Measurements from ENCODE around the gene IRF4. TPM values are rescaled to one million over a fixed set of nuclear protein-coding genes. Genes with fewer than 3 reads are reported as not detected.

The IRF4 gene
- total RNA-seq, 1 donor from 2014 or later: 0.30 TPM

DNA sequence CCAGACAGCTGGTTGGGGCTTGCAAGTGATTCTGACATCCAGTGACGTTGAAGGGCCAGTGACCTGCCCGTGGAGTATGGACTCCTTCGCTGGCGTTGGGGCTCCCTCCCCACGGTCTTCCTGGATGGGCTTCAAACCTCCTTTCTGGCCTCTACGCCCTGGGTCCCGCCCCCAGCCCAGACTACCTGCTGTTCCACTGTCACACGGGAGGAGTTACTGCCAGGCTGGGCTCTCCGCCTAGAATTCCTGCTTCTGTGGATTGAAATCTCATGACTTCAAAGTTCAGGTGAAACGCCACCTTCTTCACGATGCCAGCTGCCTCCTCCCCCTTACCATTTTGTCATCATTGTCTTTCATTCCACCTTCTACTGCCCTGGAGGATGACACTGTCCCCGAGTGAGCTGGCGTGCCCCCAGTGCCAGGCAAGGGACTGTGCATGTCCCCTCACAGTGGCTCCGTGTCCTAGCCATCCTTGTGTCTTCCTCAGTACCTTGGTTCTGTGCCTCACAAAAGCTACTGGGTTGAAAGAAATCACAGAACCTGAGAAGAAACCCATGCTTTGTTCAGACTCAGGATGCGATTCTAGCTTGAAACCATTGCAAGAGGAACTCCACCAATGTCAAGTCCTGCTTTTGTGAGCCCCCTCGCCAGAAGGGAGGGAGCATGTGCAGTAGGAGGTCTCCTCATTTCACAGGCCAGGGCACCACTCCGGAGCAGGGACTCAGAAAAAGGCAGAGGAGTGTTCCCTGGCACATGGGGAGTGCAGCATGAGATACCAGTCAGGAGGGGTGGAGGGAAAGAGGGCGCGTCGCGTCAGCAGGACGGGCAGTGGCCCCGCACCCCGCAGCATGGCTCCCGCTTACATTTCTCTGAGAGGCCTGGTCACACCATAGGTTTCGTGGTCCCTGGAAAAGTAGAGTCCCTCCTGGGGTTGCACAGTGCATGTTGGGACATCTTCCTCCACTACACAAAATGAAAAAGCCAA lies 11.0 kb upstream of the IRF4 start:
- H3K4me3 Mint-ChIP-seq: no peak overlapping the region
- DNase-seq (ENCODE audit: low read depth, low spot score): no peak
- TF ChIP-seq, protein P1, sequence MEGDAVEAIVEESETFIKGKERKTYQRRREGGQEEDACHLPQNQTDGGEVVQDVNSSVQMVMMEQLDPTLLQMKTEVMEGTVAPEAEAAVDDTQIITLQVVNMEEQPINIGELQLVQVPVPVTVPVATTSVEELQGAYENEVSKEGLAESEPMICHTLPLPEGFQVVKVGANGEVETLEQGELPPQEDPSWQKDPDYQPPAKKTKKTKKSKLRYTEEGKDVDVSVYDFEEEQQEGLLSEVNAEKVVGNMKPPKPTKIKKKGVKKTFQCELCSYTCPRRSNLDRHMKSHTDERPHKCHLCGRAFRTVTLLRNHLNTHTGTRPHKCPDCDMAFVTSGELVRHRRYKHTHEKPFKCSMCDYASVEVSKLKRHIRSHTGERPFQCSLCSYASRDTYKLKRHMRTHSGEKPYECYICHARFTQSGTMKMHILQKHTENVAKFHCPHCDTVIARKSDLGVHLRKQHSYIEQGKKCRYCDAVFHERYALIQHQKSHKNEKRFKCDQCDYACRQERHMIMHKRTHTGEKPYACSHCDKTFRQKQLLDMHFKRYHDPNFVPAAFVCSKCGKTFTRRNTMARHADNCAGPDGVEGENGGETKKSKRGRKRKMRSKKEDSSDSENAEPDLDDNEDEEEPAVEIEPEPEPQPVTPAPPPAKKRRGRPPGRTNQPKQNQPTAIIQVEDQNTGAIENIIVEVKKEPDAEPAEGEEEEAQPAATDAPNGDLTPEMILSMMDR (conservative IDR thresholded peaks at IDR 0.05): no peak
- H3K4me1 Mint-ChIP-seq: no peaks in the 10 kb centered on the region
- no peak overlapping the region for H3K27ac Mint-ChIP-seq (ENCODE audit: unreplicated experiment)
- H3K36me3 Mint-ChIP-seq (ENCODE audit: low read depth): peaks cover 6% of the 10 kb centered on the region
- peaks cover 33% of the 10 kb centered on the region for H3K27me3 Mint-ChIP-seq (ENCODE audit: low read depth)
- peaks cover 5% of the 10 kb centered on the region for H3K9me3 Mint-ChIP-seq

DNA sequence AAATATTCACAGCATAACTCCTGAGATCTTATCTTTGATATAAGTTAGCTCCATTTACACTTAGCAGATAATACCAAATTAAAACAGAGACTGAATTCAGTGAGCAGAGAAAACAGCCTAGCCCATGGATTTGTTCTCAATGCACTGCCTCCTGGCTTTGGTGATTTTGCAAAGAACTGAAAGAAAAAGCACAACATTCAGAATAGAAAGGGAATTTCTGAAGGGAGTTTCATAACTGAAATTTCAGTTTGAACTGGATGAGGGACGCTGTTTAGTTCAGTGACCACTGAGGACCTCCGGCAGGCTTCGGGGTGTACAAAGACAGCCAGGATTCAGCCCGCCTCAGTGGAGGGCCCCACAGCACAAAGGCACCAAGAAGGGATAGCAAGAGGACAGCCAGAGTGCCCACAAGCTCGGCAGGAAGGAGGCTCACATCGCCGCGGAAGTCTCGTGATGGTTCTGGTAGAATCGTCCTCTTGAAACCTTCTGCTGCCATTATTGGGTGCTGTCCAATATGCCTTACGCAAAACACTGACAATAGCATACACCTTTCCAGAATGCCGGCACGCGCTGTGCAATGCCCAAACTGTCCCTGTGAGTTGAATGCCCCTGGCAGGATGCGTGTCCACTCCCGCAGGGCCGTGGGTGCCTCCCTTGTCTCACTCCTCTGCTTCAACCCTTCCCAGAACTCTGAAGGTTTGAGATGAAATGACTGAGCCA lies 9.7 kb upstream of the IRF4 start:
- no peak overlapping the region for H3K27ac Mint-ChIP-seq (ENCODE audit: unreplicated experiment)
- TF ChIP-seq, protein P1 (conservative IDR thresholded peaks at IDR 0.05): no peak
- no peak overlapping the region for H3K4me3 Mint-ChIP-seq
- H3K9me3 Mint-ChIP-seq: peaks cover 5% of the 10 kb centered on the region
- no peaks in the 10 kb centered on the region for H3K4me1 Mint-ChIP-seq
- H3K36me3 Mint-ChIP-seq (ENCODE audit: low read depth): peaks cover 6% of the 10 kb centered on the region
- H3K27me3 Mint-ChIP-seq (ENCODE audit: low read depth): peaks cover 46% of the 10 kb centered on the region
- no peak for DNase-seq (ENCODE audit: low read depth, low spot score)

DNA sequence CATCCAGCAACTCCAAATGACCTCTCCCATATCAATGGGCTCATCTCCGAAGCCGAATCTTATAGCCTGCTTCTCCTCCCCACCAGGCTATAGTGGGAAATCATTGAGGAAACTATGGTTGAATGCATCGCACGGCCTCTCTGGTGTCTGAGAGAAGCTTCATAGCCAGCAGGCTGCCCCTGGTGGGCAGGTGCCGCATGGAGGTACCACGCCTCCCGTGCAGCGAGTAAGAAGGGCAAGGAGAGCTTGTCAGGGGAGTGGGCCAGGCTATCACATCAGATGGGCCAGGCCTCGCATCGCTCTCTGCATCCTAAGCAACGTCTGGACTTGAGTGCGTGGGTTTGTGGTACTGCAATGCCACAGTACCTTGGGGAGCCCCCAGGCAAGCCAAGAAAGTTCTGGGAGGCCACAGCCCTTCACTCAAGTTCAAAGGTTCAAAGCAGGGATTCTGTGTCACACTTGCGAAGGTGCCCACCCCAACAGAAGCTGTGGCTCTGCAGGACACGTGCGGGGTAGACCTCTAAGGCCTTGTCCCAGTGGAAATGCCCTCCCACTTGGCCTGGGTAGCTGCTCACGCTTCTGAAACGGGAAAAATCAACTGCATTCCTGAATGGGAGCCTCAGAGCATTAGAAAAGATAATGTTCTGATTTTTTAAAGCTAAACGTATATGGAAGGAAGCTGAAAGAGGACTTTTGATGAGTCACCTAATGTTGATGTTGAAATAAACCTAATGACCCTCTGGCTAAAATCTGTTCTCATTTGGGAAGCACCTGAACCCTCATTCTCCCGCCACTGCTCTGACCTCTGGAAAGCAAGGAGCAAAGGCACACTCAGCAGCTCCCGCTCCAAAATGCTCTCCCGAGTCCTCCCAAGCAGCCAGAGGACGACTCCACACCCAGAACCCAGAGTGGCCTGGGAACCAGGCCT lies 8.4 kb upstream of the IRF4 start:
- Mint-ChIP-seq H3K9me3 (no peaks in the 10 kb centered on the region), H3K4me3 (no peak overlapping the region), H3K4me1 (no peaks in the 10 kb centered on the region), H3K27me3 (ENCODE audit: low read depth) (peaks cover 56% of the 10 kb centered on the region), H3K27ac (ENCODE audit: unreplicated experiment) (no peak overlapping the region), H3K36me3 (ENCODE audit: low read depth) (peaks cover 4% of the 10 kb centered on the region)
- no peak for DNase-seq (ENCODE audit: low read depth, low spot score)
- TF ChIP-seq, protein P1 (conservative IDR thresholded peaks at IDR 0.05): no peak

- Mint-ChIP-seq H3K36me3 (ENCODE audit: low read depth) (no peaks in the 10 kb centered on the region), H3K27me3 (ENCODE audit: low read depth) (peaks cover 63% of the 10 kb centered on the region), H3K4me1 (no peaks in the 10 kb centered on the region), H3K4me3 (no peak overlapping the region), H3K27ac (ENCODE audit: unreplicated experiment) (no peak overlapping the region), H3K9me3 (no peaks in the 10 kb centered on the region)
- DNase-seq (ENCODE audit: low read depth, low spot score): no peak
- TF ChIP-seq, protein P1 (conservative IDR thresholded peaks at IDR 0.05): no peak
Measured at GRCh38 chr6:383856-384255, 7.7 kb upstream of the IRF4 start.

DNA sequence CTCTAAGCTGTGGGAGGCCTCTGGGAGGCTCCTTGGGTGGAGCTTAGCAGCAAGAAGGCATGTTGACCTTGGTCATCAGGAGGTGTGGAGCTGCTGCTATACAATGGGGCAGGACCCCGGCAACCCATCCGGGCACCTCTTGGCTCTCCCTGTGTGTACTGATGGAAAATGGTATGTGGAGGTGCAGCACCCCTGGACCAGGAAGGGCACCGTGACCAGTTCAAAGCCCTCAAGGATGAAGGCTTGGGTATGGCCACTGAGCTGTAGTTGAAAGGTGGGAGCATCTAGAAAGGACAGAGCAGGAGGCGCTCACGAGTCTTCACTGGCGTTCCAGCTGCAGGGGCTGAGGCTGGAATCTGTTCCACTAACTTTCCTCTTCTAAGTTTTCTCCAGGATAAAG lies 6.7 kb upstream of the IRF4 start:
- Mint-ChIP-seq H3K9me3 (no peaks in the 10 kb centered on the region), H3K27ac (ENCODE audit: unreplicated experiment) (no peak overlapping the region), H3K36me3 (ENCODE audit: low read depth) (no peaks in the 10 kb centered on the region), H3K4me1 (no peaks in the 10 kb centered on the region), H3K4me3 (no peak overlapping the region), H3K27me3 (ENCODE audit: low read depth) (peaks cover 73% of the 10 kb centered on the region)
- DNase-seq (ENCODE audit: low read depth, low spot score): no peak
- TF ChIP-seq, protein P1 (conservative IDR thresholded peaks at IDR 0.05): no peak

All from neural crest cell (in vitro differentiated cells).